Measurements from ENCODE around the gene FRMD1. TPM values are rescaled to one million over a fixed set of nuclear protein-coding genes. Genes with fewer than 3 reads are reported as not detected.

Gene FRMD1
- total RNA-seq, 2 experiments from 2014 or later, result not detected

DNA sequence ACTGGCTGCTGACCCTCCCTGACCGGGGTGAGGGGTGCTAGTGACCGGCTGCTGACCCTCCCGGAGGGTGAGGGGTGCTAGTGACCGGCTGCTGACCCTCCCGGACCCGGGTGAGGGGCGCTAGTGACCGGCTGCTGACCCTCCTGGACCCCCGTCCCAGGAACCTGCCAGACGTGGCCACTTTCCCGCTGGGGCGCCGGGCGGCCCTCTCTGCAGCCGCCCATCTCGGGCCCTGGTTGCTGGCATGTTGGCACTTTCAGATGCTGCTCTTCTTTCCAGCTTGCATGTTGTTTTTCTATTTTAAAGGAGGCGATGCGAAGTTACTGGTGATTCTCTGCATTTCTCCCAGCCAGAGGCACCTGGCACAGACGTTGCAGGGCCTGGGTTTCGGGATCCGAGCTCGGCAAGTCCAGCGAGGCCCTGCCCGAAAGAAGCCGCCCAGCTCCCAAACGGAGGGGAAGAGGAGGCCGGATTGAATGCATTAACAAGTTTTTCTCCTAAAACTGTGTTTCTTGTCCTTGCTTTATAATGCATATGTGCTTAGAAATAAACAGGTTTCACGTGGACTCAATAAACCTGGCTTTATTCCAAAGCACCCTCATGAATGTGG is 34.4 kb downstream of the FRMD1 start:
- Mint-ChIP-seq H3K27ac (no peak overlapping the region), H3K27me3 (ENCODE audit: low read depth) (no peaks in the 10 kb centered on the region), H3K4me3 (no peak overlapping the region), H3K9me3 (peaks cover 12% of the 10 kb centered on the region), H3K4me1 (ENCODE audit: low read depth) (no peaks in the 10 kb centered on the region), H3K36me3 (ENCODE audit: low read depth) (no peaks in the 10 kb centered on the region)
- CTCF ChIA-PET, result no interaction called here
- no peak for DNase-seq
- intact Hi-C loops (cut with micrococcal nuclease), result no loop called here

DNA sequence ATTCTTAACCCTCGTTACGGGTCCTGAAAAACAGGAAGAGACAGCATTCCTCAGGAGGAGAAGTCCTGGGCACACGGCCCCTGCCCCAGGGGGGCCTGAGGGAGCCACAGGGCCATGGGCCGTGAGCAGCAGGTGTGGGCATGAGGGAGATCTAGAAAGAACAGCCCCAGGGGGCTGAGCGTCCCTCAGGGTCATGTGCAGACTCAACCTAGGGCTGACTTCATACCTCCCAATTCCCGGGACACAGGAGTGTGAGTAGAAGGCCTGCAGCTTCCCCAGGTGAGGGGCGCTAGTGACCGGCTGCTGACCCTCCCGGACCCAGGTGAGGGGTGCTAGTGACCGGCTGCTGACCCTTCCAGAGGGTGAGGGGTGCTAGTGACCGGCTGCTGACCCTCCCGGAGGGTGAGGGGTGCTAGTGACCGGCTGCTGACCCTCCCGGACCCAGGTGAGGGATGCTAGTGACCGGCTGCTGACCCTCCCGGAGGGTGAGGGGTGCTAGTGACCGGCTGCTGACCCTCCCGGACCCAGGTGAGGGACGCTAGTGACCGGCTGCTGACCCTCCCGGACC is 35.1 kb downstream of the FRMD1 start:
- no peaks in the 10 kb centered on the region for H3K36me3 Mint-ChIP-seq (ENCODE audit: low read depth)
- no peak overlapping the region for H3K4me3 Mint-ChIP-seq
- intact Hi-C loops (cut with micrococcal nuclease), result no loop called here
- no peak for DNase-seq
- no peaks in the 10 kb centered on the region for H3K4me1 Mint-ChIP-seq (ENCODE audit: low read depth)
- H3K9me3 Mint-ChIP-seq, result peaks cover 16% of the 10 kb centered on the region
- H3K27me3 Mint-ChIP-seq (ENCODE audit: low read depth), result no peaks in the 10 kb centered on the region
- no peak overlapping the region for H3K27ac Mint-ChIP-seq
- CTCF ChIA-PET, result interaction anchor here (1.1 kb wide), 1 partner anchor 35 kb away, joined by 3 read pairs; no protein-coding TSS in a partner anchor

DNA sequence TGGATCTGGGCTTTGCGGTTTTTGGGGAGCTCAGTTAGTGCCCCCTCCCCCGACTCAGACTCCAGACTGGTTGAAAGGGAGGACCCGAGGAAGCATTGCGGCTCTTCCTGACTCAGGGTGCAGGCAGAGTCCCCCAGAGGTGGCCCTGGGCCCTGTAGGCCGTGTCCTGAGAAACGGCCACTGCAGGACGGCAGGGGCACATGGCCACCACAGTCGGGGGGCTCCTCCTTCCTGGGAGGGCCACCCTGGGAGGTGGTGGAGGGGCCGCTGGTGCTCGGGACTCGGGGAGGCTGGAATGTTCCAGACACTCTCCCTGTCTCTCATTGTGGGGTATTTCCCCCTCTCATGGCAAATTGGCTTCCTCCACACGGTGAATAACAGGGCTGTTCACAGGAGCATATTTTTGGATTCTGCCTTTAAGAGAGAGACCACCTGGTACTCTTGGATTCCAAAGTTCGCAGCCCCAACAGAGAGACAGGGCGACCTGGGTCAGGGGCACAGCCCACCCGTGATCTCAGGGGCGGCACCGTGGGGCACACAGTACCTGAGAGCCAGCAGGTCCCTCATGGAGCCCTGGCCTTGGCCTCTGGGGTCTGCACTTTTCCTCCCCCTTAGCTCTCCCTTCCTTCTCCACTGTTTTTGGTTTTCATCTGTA is 35.7 kb downstream of the FRMD1 start:
- DNase-seq, result no peak
- H3K4me3 Mint-ChIP-seq, result no peak overlapping the region
- CTCF ChIA-PET, result interaction anchor here (1.1 kb wide), 1 partner anchor 34 kb away, joined by 3 read pairs; no protein-coding TSS in a partner anchor
- H3K27me3 Mint-ChIP-seq (ENCODE audit: low read depth), result no peaks in the 10 kb centered on the region
- peaks cover 2% of the 10 kb centered on the region for H3K36me3 Mint-ChIP-seq (ENCODE audit: low read depth)
- intact Hi-C loops (cut with micrococcal nuclease), result no loop called here
- H3K4me1 Mint-ChIP-seq (ENCODE audit: low read depth), result no peaks in the 10 kb centered on the region
- H3K27ac Mint-ChIP-seq, result no peak overlapping the region
- H3K9me3 Mint-ChIP-seq, result peaks cover 22% of the 10 kb centered on the region

DNA sequence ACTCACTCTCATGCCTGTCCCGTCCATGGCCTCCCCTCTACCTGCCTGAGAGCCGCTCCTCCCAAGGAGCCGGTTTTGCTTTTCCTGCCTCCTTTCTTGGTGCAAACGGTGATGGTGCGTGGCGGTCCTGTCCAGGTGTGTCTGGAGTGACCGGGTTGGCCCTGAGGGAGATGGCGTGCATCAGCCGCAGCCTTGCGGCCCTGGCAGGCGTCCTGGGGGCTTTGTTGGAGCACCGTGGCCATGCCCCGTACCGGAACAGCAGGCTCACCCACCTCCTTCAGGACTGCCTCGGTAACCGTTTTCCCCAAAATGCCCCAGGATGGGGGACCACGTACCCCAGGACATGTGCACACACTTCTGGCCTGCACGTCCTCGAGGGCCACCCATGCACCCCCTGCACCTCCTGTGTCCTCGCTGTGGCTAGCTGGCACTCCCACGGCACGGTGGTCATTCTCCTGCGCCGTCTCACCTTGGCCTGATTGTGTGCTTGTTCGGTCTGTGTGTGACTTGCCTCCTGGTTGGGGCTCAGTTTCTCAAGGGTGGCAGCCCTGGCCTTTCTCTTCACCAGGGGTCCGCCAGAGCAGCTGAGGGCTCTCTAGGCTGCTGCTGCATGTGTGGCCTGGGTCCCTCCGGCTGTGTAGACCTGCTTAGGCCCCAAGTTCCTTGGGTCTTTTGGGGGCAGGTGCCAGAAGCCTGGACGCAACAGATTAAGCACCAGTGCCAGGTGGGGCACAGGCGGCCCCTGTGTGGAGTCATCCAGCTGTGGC is 36.4 kb downstream of the FRMD1 start:
- Mint-ChIP-seq H3K36me3 (ENCODE audit: low read depth) (peaks cover 3% of the 10 kb centered on the region), H3K9me3 (peaks cover 23% of the 10 kb centered on the region), H3K4me1 (ENCODE audit: low read depth) (no peaks in the 10 kb centered on the region), H3K27ac (no peak overlapping the region), H3K4me3 (no peak overlapping the region), H3K27me3 (ENCODE audit: low read depth) (peaks cover 2% of the 10 kb centered on the region)
- DNase-seq, result no peak
- CTCF ChIA-PET, result interaction anchor here (1.1 kb wide), 1 partner anchor 33 kb away, joined by 3 read pairs; no protein-coding TSS in a partner anchor
- intact Hi-C loops (cut with micrococcal nuclease), result no loop called here

DNA sequence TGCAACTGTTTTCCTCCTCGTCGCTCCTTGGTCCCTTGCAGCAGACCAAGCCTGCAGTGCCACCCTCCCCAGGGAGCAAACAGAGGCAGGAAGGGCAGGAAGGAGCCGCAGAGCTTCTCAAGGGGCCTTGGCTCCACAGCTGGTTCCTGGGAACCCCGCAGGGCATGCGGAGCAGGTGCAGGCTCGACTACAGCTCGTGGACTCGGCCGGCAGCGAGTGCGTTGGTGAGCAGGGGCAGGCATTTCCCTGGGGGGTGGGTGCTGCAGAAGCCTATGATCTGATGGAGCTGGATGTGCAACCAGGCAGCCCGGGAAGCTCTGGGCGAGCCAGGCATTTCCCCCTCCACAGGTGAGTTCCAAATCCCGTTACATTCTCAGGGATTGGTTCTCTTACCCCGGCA is 37.1 kb downstream of the FRMD1 start:
- CTCF ChIA-PET, result no interaction called here
- Mint-ChIP-seq H3K27ac (no peak overlapping the region), H3K9me3 (peaks cover 25% of the 10 kb centered on the region), H3K36me3 (ENCODE audit: low read depth) (peaks cover 3% of the 10 kb centered on the region), H3K27me3 (ENCODE audit: low read depth) (peaks cover 3% of the 10 kb centered on the region), H3K4me1 (ENCODE audit: low read depth) (no peaks in the 10 kb centered on the region), H3K4me3 (no peak overlapping the region)
- intact Hi-C loops (cut with micrococcal nuclease), result no loop called here
- no peak for DNase-seq

GRCh38 chr6:168040856-168041496 is 38.0 kb downstream of the FRMD1 start:
- Mint-ChIP-seq H3K4me3 (no peak overlapping the region), H3K36me3 (ENCODE audit: low read depth) (peaks cover 3% of the 10 kb centered on the region), H3K9me3 (peaks cover 25% of the 10 kb centered on the region), H3K4me1 (ENCODE audit: low read depth) (peaks cover 3% of the 10 kb centered on the region), H3K27ac (no peak overlapping the region), H3K27me3 (ENCODE audit: low read depth) (peaks cover 10% of the 10 kb centered on the region)
- CTCF ChIA-PET, result no interaction called here
- no peak for DNase-seq
- intact Hi-C loops (cut with micrococcal nuclease), result no loop called here

DNA sequence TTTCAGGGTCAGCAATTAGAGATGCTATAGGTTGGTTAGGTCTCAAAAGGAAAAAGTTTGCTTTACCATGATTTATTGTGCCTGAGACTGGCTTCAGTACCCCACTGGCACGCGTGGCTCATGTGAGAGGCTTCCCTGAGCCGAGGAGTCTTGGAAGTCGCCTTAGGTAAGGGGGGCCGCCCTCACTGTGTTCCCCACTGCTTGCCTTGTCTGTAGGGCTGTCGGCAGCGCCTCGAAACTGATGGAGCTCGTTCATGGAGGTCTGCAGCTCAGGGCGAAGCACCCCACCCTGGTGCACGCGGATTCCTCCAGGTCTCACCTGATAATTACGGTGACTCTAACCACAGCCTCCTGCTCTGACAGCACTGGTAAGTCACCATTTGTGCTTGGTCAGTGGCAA is 39.2 kb downstream of the FRMD1 start:
- Mint-ChIP-seq H3K27me3 (ENCODE audit: low read depth) (peaks cover 22% of the 10 kb centered on the region), H3K4me1 (ENCODE audit: low read depth) (peaks cover 8% of the 10 kb centered on the region), H3K27ac (no peak overlapping the region), H3K9me3 (peaks cover 25% of the 10 kb centered on the region), H3K36me3 (ENCODE audit: low read depth) (peaks cover 3% of the 10 kb centered on the region), H3K4me3 (no peak overlapping the region)
- CTCF ChIA-PET, result no interaction called here
- intact Hi-C loops (cut with micrococcal nuclease), result no loop called here
- no peak for DNase-seq

DNA sequence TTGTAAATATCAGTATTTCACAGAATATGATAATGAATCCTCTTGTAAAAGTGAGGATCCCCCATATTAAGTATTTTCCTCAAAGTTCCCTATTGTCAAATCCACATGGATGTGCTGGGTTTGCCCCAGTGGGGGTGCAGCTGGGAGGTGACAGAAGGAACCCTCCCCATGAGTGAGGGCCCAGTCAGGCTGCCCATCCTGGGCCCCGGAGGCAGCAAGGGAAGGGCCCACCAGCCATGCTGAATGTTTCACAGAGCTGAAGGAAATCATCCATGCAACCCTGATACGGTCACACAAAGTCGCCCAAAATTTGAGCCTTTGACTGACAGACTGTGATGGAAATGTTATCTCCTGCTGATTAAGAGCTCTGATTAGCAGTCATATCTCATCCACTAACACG is 39.7 kb downstream of the FRMD1 start:
- H3K36me3 Mint-ChIP-seq (ENCODE audit: low read depth), result peaks cover 3% of the 10 kb centered on the region
- no peak for DNase-seq

GRCh38 chr6:168038576-168039140 is 40.4 kb downstream of the FRMD1 start:
- peaks cover 25% of the 10 kb centered on the region for H3K9me3 Mint-ChIP-seq
- no peak overlapping the region for H3K27ac Mint-ChIP-seq
- peaks cover 32% of the 10 kb centered on the region for H3K27me3 Mint-ChIP-seq (ENCODE audit: low read depth)
- peaks cover 3% of the 10 kb centered on the region for H3K36me3 Mint-ChIP-seq (ENCODE audit: low read depth)
- no peak for DNase-seq
- CTCF ChIA-PET, result no interaction called here
- no peak overlapping the region for H3K4me3 Mint-ChIP-seq
- intact Hi-C loops (cut with micrococcal nuclease), result no loop called here
- peaks cover 8% of the 10 kb centered on the region for H3K4me1 Mint-ChIP-seq (ENCODE audit: low read depth)

More for the DNA sequence above, 39.7 kb downstream of the FRMD1 start:
- Mint-ChIP-seq H3K27ac (no peak overlapping the region), H3K4me3 (no peak overlapping the region), H3K27me3 (ENCODE audit: low read depth) (peaks cover 27% of the 10 kb centered on the region), H3K9me3 (peaks cover 25% of the 10 kb centered on the region), H3K4me1 (ENCODE audit: low read depth) (peaks cover 8% of the 10 kb centered on the region)
- intact Hi-C loops (cut with micrococcal nuclease), result no loop called here
- CTCF ChIA-PET, result no interaction called here

DNA sequence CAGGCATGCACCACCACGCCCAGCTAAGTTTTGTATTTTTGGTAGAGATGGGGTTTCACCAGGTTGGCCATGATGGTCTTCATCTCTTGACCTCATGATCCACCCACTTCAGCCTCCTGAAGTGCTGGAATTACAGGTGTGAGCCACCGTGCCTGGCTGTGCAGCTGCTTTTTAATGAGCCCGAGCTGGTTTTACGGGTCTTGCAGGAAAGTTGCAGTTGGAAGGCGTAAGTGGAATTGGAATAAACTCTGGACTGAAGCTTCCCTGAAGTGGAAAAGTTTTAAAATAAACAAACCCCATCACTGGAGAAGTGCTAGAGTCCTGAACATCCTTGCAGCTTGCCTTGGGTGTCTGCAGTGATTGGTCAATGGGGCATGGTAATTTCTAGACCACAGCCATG is 41.2 kb downstream of the FRMD1 start:
- CTCF ChIA-PET, result no interaction called here
- Mint-ChIP-seq H3K27ac (no peak overlapping the region), H3K4me3 (no peak overlapping the region), H3K4me1 (ENCODE audit: low read depth) (peaks cover 8% of the 10 kb centered on the region), H3K36me3 (ENCODE audit: low read depth) (peaks cover 3% of the 10 kb centered on the region), H3K9me3 (peaks cover 25% of the 10 kb centered on the region), H3K27me3 (ENCODE audit: low read depth) (peaks cover 35% of the 10 kb centered on the region)
- no peak for DNase-seq
- intact Hi-C loops (cut with micrococcal nuclease), result no loop called here

GRCh38 chr6:168037242-168037641 is 41.8 kb downstream of the FRMD1 start:
- peaks cover 8% of the 10 kb centered on the region for H3K4me1 Mint-ChIP-seq (ENCODE audit: low read depth)
- peaks cover 36% of the 10 kb centered on the region for H3K27me3 Mint-ChIP-seq (ENCODE audit: low read depth)
- peaks cover 3% of the 10 kb centered on the region for H3K36me3 Mint-ChIP-seq (ENCODE audit: low read depth)
- H3K27ac Mint-ChIP-seq, result no peak overlapping the region
- CTCF ChIA-PET, result no interaction called here
- peaks cover 25% of the 10 kb centered on the region for H3K9me3 Mint-ChIP-seq
- no peak overlapping the region for H3K4me3 Mint-ChIP-seq
- intact Hi-C loops (cut with micrococcal nuclease), result no loop called here
- no peak for DNase-seq
